Measurements from ENCODE around the gene PAK5.

GRCh38 chr20:9572670-9573069 is 266.2 kb downstream of the PAK5 start:
- TF ChIP-seq SAFB2 (CRISPR knock-in tag; IDR thresholded peaks at IDR 0.05; ENCODE audit: borderline replicate concordance, low read depth) (no peak), ZNF7 (CRISPR knock-in tag; IDR thresholded peaks at IDR 0.05) (no peak), ZBTB40 (IDR thresholded peaks at IDR 0.05) (no peak), ZBTB40 (CRISPR knock-in tag; IDR thresholded peaks at IDR 0.05) (no peak), RAD21 (CRISPR knock-in tag; IDR thresholded peaks at IDR 0.05) (no peak), BRF2 (CRISPR knock-in tag; IDR thresholded peaks at IDR 0.05) (no peak), PHF8 (CRISPR knock-in tag; IDR thresholded peaks at IDR 0.05) (no peak), NFIC (IDR thresholded peaks at IDR 0.05; ENCODE audit: low read length) (no peak), NCOA5 (CRISPR knock-in tag; IDR thresholded peaks at IDR 0.05) (no peak)
- TF ChIP-seq, protein P1, sequence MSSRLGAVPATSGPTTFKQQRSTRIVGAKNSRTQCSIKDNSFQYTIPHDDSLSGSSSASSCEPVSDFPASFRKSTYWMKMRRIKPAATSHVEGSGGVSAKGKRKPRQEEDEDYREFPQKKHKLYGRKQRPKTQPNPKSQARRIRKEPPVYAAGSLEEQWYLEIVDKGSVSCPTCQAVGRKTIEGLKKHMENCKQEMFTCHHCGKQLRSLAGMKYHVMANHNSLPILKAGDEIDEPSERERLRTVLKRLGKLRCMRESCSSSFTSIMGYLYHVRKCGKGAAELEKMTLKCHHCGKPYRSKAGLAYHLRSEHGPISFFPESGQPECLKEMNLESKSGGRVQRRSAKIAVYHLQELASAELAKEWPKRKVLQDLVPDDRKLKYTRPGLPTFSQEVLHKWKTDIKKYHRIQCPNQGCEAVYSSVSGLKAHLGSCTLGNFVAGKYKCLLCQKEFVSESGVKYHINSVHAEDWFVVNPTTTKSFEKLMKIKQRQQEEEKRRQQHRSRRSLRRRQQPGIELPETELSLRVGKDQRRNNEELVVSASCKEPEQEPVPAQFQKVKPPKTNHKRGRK (CRISPR knock-in tag; IDR thresholded peaks at IDR 0.05): no peak
- TF ChIP-seq, protein P2, sequence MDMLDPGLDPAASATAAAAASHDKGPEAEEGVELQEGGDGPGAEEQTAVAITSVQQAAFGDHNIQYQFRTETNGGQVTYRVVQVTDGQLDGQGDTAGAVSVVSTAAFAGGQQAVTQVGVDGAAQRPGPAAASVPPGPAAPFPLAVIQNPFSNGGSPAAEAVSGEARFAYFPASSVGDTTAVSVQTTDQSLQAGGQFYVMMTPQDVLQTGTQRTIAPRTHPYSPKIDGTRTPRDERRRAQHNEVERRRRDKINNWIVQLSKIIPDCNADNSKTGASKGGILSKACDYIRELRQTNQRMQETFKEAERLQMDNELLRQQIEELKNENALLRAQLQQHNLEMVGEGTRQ (IDR thresholded peaks at IDR 0.05; ENCODE audit: low read depth, low read length): no peak
- TF ChIP-seq, protein P2 (CRISPR knock-in tag; IDR thresholded peaks at IDR 0.05; ENCODE audit: borderline replicate concordance): no peak
- TF ChIP-seq, protein P3, sequence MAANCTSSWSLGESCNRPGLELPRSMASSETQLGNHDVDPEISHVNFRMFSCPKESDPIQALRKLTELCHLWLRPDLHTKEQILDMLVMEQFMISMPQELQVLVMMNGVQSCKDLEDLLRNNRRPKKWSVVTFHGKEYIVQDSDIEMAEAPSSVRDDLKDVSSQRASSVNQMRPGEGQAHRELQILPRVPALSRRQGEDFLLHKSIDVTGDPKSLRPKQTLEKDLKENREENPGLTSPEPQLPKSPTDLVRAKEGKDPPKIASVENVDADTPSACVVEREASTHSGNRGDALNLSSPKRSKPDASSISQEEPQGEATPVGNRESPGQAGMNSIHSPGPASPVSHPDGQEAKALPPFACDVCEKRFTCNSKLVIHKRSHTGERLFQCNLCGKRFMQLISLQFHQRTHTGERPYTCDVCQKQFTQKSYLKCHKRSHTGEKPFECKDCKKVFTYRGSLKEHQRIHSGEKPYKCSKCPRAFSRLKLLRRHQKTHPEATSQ (CRISPR knock-in tag; IDR thresholded peaks at IDR 0.05; ENCODE audit: borderline replicate concordance): no peak
